Kidney epithelial cell (primary cell): Measurements from ENCODE around the gene EIF3D. TPM values are rescaled to one million over a fixed set of nuclear protein-coding genes. Genes with fewer than 3 reads are reported as not detected.
A peak's percentile ranks its signal among the peaks of the same experiment; 100 is the strongest.

Source experiments
- DNase-seq: peaks from one replicate; pipeline ENCODE4 v3.0.0-alpha.2; 2010; ENCODE audit warnings: low read depth
- H3K27me3 ChIP-seq: 2 replicates; pipeline ENCODE4 v1.6.0; 2011; ENCODE audit warnings: low read length; ENCODE audit not compliant: control insufficient read depth, insufficient read depth
- H3K36me3 ChIP-seq: 2 replicates; pipeline ENCODE4 v1.5.1; 2011; ENCODE audit warnings: low read length; ENCODE audit not compliant: control insufficient read depth, insufficient read depth
- H3K4me3 ChIP-seq: 2 replicates; pipeline ENCODE4 v1.5.1; 2011; ENCODE audit warnings: low read depth, mild to moderate bottlenecking, control low read depth, low read length
- CTCF ChIP-seq: IDR thresholded peaks from 2 replicates; pipeline ENCODE4 v1.5.1; 2011; ENCODE audit warnings: mild to moderate bottlenecking, moderate library complexity, low read length, control low read depth, inconsistent platforms; ENCODE audit not compliant: insufficient read depth, poor library complexity, severe bottlenecking
- total RNA-seq: library from RNA; depleted of rRNA; stranded (reverse); fragments of >200 nt; gene quantifications from 2 replicates; pipeline ENCODE4 v1.2.3, GENCODE V29; 2015

EIF3D gene
- total RNA-seq, 1 donor from 2014 or later = 619 TPM

- TF ChIP-seq CTCF = no peak
- DNase-seq = no peak
- Histone ChIP-seq H3K4me3 (no peak overlapping the region), H3K36me3 (peaks cover 1% of the 10 kb centered on the region), H3K27me3 (no peaks in the 10 kb centered on the region)
These were observed 50.0 kb downstream of the EIF3D start for GRCh38 chr22:36478966-36479365.

- no peak for TF ChIP-seq CTCF
- H3K27me3 ChIP-seq = no peaks in the 10 kb centered on the region
- no peak overlapping the region for H3K4me3 ChIP-seq
- H3K36me3 ChIP-seq = peaks cover 2% of the 10 kb centered on the region
- no peak for DNase-seq
These were observed 53.6 kb downstream of the EIF3D start for GRCh38 chr22:36475341-36475740.

GRCh38 chr22:36472689-36473088, 56.3 kb downstream of the EIF3D start:
- TF ChIP-seq CTCF = no peak
- Histone ChIP-seq H3K36me3 (peaks cover 2% of the 10 kb centered on the region), H3K27me3 (no peaks in the 10 kb centered on the region), H3K4me3 (no peak overlapping the region)
- DNase-seq = no peak

- TF ChIP-seq CTCF = no peak
- Histone ChIP-seq H3K36me3 (peaks cover 2% of the 10 kb centered on the region), H3K27me3 (no peaks in the 10 kb centered on the region), H3K4me3 (no peak overlapping the region)
- no peak for DNase-seq
These were observed 57.6 kb downstream of the EIF3D start for GRCh38 chr22:36471341-36471821.

GRCh38 chr22:36470994-36471331, 58.0 kb downstream of the EIF3D start:
- Histone ChIP-seq H3K4me3 (no peak overlapping the region), H3K27me3 (no peaks in the 10 kb centered on the region), H3K36me3 (peaks cover 1% of the 10 kb centered on the region)
- no peak for TF ChIP-seq CTCF
- DNase-seq = no peak

GRCh38 chr22:36470162-36470993, 58.6 kb downstream of the EIF3D start:
- H3K36me3 ChIP-seq = peaks cover 1% of the 10 kb centered on the region
- no peaks in the 10 kb centered on the region for H3K27me3 ChIP-seq
- H3K4me3 ChIP-seq = no peak overlapping the region
- TF ChIP-seq CTCF = peak; percentile 97
- DNase-seq = peak; percentile 54
